GM12878 (cell line): ENCODE measurements around the gene ESR1. TPM values are rescaled to one million over a fixed set of nuclear protein-coding genes. Genes with fewer than 3 reads are reported as not detected.

Source experiments
- CEBPB ChIP-seq, 2 experiments: fragments of 150-350 bp in 1 of 2; IDR thresholded peaks; 2 replicates each; pipeline ENCODE4 v1.6.1; 2012 to 2014; ENCODE audit warnings: low read depth in 2 of 2, low read length in 2 of 2, borderline replicate concordance in 1 of 2, inconsistent platforms in 1 of 2
- CHD2 ChIP-seq: IDR thresholded peaks from 2 replicates; pipeline ENCODE4 v1.6.1; 2011; ENCODE audit warnings: low read depth, low read length, improper control_type of control experiment, borderline replicate concordance
- CREM ChIP-seq: IDR thresholded peaks from 2 replicates; pipeline ENCODE4 v1.6.1; 2014; ENCODE audit warnings: antibody characterized with exemption, low read depth
- EED ChIP-seq: sonication (generic); IDR thresholded peaks from 2 replicates; pipeline ENCODE4 v1.6.1; 2016; ENCODE audit warnings: antibody characterized with exemption, low read depth
- FOXM1 ChIP-seq: IDR thresholded peaks from 2 replicates; pipeline ENCODE4 v1.6.1; 2012; ENCODE audit warnings: low read depth, mild to moderate bottlenecking, inconsistent platforms, low read length, moderate library complexity
- HDAC2 ChIP-seq: fragments of 200-600 bp; sonication (generic); IDR thresholded peaks from 2 replicates; pipeline ENCODE4 v1.6.1; 2017
- JUNB ChIP-seq: IDR thresholded peaks from 2 replicates; pipeline ENCODE4 v1.6.1; 2016; ENCODE audit warnings: antibody characterized with exemption, mild to moderate bottlenecking
- PAX5 ChIP-seq: IDR thresholded peaks from 2 replicates; pipeline ENCODE4 v1.6.1; 2011; ENCODE audit warnings: low read depth, low read length, borderline replicate concordance
- POU2F2 ChIP-seq: IDR thresholded peaks from 3 replicates; pipeline ENCODE4 v1.6.1; 2011; ENCODE audit warnings: low read depth, mild to moderate bottlenecking, low read length, borderline replicate concordance
- RAD51 ChIP-seq: fragments of 450-650 bp; IDR thresholded peaks from 2 replicates; pipeline ENCODE4 v1.6.1; 2016; ENCODE audit warnings: moderate library complexity, mild to moderate bottlenecking, inconsistent platforms
- SREBF1 ChIP-seq: IDR thresholded peaks from 2 replicates; pipeline ENCODE4 v1.6.1; 2012; ENCODE audit warnings: mild to moderate bottlenecking, low read length
- TCF7 ChIP-seq: IDR thresholded peaks from 2 replicates; pipeline ENCODE4 v1.6.1; 2014; ENCODE audit warnings: antibody characterized with exemption, borderline replicate concordance
- polyA plus RNA-seq, 11 experiments: library from polyadenylated mRNA; depleted of rRNA in 4 of 11; unstranded in 6 of 11; stranded (reverse) in 5 of 11; fragments of >200 nt; fragmentation: Nextera tagmentation in 4 of 11; fragmentation: Illumina TruSeq in 1 of 11; extraction: Ambion mirVana in 4 of 11; extraction: Trizol in 1 of 11; gene quantifications; 1 replicate in 1 of 11; 2 replicates in 10 of 11; pipeline versions ENCODE4 v1.2.1 to v1.2.3, GENCODE V29; 2011 to 2016; ENCODE audit warnings: inconsistent platforms in 2 of 11, missing spikeins in 2 of 11, low read depth in 1 of 11
- total RNA-seq, 4 experiments: library from RNA; depleted of rRNA in 3 of 4; stranded (reverse); fragments of >200 nt in 3 of 4; fragmentation: Illumina TruSeq in 1 of 4; extraction: Trizol in 1 of 4; gene quantifications; 2 replicates each; pipeline versions ENCODE4 v1.2.1 to v1.2.3, GENCODE V29; 2013 to 2021
- TF ChIP-seq, protein P1 (sequence below): fragments of 450-650 bp; IDR thresholded peaks from 2 replicates; pipeline ENCODE4 v1.6.1; 2017; ENCODE audit warnings: mild to moderate bottlenecking, moderate library complexity
- TF ChIP-seq, protein P2 (sequence below): IDR thresholded peaks from 2 replicates; pipeline ENCODE4 v1.6.1; 2011; ENCODE audit warnings: borderline replicate concordance, low read depth, mild to moderate bottlenecking, moderate library complexity, low read length; ENCODE audit not compliant: insufficient read depth, poor library complexity, severe bottlenecking

The ESR1 gene
- total and polyA plus RNA-seq, 10 of the 15 experiments (the other 5 are each of a cell fraction or from before 2014, with no cell fraction given), result 0.03 to 0.51 (median 0.21) TPM; not detected in 4

DNA sequence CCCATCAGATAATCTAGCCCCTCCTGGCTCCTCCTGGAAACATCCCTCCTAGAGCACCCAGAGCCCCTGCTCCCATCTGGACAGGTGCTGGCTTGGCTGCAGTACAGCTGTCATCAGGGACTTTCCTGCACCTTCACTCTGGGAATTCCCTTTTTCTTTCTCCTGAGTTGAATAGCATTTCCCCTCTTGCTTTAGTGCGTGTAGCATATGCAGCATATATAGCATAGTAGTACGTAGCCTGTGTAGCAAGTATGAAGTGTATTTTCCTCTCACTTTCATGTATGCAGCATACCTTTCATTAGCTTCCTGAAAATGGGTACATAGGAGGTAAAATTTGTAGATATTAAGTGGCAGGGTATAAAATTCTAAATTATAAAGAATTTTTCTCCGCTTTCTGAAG is 352.9 kb downstream of the ESR1 start (continued):
- TF ChIP-seq, protein P1, sequence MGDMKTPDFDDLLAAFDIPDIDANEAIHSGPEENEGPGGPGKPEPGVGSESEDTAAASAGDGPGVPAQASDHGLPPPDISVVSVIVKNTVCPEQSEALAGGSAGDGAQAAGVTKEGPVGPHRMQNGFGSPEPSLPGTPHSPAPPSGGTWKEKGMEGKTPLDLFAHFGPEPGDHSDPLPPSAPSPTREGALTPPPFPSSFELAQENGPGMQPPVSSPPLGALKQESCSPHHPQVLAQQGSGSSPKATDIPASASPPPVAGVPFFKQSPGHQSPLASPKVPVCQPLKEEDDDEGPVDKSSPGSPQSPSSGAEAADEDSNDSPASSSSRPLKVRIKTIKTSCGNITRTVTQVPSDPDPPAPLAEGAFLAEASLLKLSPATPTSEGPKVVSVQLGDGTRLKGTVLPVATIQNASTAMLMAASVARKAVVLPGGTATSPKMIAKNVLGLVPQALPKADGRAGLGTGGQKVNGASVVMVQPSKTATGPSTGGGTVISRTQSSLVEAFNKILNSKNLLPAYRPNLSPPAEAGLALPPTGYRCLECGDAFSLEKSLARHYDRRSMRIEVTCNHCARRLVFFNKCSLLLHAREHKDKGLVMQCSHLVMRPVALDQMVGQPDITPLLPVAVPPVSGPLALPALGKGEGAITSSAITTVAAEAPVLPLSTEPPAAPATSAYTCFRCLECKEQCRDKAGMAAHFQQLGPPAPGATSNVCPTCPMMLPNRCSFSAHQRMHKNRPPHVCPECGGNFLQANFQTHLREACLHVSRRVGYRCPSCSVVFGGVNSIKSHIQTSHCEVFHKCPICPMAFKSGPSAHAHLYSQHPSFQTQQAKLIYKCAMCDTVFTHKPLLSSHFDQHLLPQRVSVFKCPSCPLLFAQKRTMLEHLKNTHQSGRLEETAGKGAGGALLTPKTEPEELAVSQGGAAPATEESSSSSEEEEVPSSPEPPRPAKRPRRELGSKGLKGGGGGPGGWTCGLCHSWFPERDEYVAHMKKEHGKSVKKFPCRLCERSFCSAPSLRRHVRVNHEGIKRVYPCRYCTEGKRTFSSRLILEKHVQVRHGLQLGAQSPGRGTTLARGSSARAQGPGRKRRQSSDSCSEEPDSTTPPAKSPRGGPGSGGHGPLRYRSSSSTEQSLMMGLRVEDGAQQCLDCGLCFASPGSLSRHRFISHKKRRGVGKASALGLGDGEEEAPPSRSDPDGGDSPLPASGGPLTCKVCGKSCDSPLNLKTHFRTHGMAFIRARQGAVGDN, result 0 out of 2 replicates have a peak, but pooled peaks have one; percentile 18
- peak; percentile 78; the same call in 1 of the 2 replicates for TF ChIP-seq PAX5
- 0 out of 4 replicates have a peak, but pooled peaks of 1 of the 2 experiments have one; percentile 41 for TF ChIP-seq CEBPB (IDR thresholded peaks at IDR 0.05; ENCODE audit: borderline replicate concordance in 1 of 2, low read depth in 2 of 2, low read length in 2 of 2)
- TF ChIP-seq, protein P2, sequence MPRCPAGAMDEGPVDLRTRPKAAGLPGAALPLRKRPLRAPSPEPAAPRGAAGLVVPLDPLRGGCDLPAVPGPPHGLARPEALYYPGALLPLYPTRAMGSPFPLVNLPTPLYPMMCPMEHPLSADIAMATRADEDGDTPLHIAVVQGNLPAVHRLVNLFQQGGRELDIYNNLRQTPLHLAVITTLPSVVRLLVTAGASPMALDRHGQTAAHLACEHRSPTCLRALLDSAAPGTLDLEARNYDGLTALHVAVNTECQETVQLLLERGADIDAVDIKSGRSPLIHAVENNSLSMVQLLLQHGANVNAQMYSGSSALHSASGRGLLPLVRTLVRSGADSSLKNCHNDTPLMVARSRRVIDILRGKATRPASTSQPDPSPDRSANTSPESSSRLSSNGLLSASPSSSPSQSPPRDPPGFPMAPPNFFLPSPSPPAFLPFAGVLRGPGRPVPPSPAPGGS, result peak; percentile 43
- peak; percentile 78; the same call in 1 of the 2 replicates for TF ChIP-seq CREM
- TF ChIP-seq RAD51, result no peak
- peak; percentile 72 for TF ChIP-seq JUNB
- TF ChIP-seq FOXM1, result peak; percentile 77; the same call in 1 of the 2 replicates
- peak; percentile 33; the same call in 1 of the 3 replicates for TF ChIP-seq POU2F2
- no peak for TF ChIP-seq SREBF1
- peak; percentile 63; the same call in 1 of the 2 replicates for TF ChIP-seq TCF7
- TF ChIP-seq HDAC2, result no peak
- TF ChIP-seq EED, result peak; percentile 75
- peak; percentile 43; the same call in 1 of the 2 replicates for TF ChIP-seq CHD2
